ENCODE measurements around the gene DPYSL4.

Gene DPYSL4

DNA sequence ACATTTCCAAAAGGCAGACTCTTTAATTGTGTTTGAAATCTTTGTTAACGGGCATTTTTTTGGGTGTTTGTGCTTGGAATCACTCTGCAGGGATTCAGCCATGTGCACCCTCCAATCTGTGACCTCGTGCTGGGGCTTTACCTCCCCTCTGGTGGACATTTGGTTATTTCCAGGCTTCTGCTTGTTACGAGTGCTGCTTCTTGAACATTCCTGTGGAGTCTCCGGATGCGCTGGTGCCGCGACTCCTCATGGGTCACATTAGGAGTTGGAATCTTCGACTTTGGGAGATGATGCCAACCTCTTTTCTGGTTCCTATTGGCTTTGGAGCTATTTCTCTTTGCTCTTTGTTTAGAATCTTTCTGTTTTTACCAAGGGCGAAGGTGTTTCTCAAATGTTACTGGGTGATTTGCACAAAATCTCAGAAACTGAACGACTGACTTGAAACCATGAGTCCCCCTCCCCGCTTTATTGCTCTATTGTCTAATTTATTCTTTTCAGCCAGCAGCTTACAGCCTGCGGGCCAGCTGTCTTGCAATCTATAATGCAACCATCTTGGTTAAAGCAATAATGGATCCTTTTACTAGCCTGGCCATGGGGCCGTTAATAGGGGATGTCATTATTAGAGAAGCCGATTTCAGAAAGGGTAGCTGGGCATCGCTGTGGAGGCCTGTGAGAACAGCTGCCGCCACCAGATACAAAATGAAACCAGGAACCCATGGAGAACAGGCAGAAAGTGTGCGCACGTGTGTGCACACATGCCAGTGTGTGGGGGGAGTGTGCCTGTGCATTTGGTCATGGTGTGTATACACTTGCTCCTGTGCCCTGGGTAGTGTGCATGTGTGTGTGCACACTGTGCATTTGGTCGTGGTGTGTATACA is 9.9 kb upstream of the DPYSL4 start:
- Histone ChIP-seq H3K27ac (no peak overlapping the region), H3K4me3 (no peak overlapping the region)
- no peak for DNase-seq (ENCODE audit: low spot score)
- TF ChIP-seq, protein P1, sequence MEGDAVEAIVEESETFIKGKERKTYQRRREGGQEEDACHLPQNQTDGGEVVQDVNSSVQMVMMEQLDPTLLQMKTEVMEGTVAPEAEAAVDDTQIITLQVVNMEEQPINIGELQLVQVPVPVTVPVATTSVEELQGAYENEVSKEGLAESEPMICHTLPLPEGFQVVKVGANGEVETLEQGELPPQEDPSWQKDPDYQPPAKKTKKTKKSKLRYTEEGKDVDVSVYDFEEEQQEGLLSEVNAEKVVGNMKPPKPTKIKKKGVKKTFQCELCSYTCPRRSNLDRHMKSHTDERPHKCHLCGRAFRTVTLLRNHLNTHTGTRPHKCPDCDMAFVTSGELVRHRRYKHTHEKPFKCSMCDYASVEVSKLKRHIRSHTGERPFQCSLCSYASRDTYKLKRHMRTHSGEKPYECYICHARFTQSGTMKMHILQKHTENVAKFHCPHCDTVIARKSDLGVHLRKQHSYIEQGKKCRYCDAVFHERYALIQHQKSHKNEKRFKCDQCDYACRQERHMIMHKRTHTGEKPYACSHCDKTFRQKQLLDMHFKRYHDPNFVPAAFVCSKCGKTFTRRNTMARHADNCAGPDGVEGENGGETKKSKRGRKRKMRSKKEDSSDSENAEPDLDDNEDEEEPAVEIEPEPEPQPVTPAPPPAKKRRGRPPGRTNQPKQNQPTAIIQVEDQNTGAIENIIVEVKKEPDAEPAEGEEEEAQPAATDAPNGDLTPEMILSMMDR (IDR thresholded peaks at IDR 0.05) = no peak

DNA sequence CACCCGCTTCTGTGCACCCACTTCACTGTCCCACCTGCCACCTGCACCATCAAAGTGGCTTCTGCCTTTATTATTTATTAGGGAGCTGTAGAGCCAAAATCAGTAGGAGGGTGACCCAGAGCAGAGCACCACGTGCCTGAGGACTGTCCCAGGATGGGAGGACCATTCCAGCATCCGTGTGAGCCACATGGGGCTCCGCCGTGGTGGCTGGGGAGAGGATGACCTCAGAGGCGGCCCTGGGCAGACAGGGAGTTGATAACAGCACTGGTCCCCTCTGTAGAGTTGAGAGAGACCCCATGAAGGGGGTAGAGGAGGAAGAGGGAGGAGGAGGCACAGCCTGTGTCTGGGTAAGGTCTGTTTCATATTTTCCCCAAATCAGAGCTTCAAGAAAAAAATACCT is 8.7 kb upstream of the DPYSL4 start:
- Histone ChIP-seq H3K27ac (no peak overlapping the region), H3K4me3 (no peak overlapping the region)
- TF ChIP-seq, protein P1 (IDR thresholded peaks at IDR 0.05) = no peak
- DNase-seq (ENCODE audit: low spot score) = no peak

DNA sequence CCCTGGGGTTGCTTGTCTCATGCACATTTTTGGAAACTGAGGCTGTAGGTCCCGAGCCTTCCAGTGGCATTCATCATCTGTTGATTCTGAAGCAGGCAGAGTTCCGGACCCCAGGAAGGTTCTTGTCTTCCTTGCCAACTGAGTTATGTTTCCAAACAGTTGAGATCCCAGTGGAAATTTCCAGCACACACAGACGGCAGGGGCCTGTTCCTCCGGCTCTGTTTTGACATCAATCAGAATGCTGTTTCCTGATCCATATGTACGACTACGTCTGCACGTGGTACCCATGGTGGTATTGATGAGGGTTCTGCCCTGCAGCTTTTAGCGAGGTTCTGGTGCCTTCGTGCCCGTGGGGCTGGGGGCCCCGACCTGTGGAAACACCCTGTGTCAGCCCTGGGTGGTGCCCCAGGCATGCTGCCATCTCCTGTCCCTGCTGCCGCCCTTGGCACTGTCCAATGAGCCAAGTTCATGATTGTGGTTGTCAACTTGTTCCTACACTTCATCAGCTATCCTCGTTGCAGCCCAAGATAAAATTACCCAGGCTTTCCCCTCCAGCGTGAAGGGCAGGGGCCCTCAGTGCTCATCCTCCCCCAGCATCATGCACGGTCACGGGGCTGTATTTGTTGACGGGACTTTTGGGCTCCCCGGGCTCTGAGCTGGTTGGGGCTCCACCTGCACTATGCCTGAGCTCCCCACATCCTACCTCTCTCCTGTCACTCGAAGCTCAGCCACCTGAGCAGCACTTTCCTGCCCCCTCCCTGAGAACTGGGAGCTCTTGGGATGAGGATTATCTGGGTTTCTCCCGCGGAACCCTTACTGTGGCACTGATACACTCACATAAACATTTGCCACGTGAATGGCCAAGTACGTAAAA is 7.8 kb upstream of the DPYSL4 start:
- H3K27ac ChIP-seq = no peak overlapping the region
- no peak overlapping the region for H3K4me3 ChIP-seq
- DNase-seq (ENCODE audit: low spot score) = no peak
- TF ChIP-seq, protein P1 (IDR thresholded peaks at IDR 0.05) = no peak

DNA sequence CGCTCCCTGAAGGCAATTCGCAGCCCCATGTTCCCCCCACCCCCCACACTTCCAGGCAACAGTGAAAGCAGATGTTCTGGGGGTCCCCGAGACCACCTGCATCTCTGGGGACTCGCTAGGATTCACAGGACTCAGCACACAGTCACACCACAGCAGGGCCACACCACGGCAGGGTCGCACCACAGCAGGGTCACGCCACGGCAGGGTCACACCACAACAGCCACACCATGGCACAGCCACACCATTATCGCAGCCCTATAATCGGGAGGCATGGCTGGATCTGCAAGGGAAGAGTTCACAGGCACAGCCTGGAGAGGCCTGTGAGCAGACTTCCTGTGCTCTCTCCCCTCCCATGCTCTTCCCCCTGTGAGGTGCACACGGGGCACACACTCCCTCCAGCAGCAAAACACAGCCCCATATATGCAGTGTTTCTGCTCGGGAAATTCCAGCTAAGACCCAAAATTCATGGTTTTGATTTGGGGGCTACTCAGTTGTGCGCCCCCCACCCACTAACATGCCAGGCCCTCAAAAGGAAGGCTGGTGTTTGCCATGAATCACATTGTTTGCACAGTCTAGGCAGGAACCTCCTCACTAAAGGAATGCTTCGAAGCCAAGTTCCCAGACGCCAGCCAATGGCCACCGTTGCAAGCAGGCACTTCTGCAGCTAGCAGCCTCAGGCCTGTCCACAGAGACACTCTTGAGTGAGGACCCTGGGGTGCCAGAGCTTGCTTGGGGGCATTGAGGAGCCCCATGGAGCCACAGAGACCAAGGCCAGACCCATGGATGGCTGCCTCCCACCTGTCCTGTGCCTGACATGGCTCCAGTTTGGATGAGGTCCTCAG is 7.0 kb upstream of the DPYSL4 start:
- TF ChIP-seq, protein P1 (IDR thresholded peaks at IDR 0.05) = no peak
- Histone ChIP-seq H3K27ac (no peak overlapping the region), H3K4me3 (no peak overlapping the region)
- DNase-seq (ENCODE audit: low spot score) = no peak

DNA sequence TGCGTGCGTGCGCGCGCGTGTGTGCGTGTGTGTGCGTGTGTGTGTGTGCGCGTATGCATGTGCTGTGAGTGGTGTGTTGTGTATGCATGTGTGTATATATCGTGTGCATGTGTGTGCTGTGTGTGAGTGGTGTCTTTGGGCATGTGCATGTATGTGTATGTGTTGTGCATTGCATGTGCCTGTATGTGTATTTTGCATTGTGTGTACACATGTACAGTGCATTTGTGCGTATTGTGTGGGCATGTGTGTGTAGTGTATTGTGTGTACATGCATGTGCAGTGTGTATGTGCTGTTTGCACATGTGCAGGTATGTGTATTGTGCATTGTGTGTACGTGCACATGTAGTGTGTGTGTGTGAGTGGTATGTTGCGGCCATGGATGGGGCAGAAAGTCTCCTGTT is 6.0 kb upstream of the DPYSL4 start:
- no peak for DNase-seq (ENCODE audit: low spot score)
- TF ChIP-seq, protein P1 (IDR thresholded peaks at IDR 0.05) = no peak
- no peak overlapping the region for H3K4me3 ChIP-seq
- H3K27ac ChIP-seq = no peak overlapping the region

DNA sequence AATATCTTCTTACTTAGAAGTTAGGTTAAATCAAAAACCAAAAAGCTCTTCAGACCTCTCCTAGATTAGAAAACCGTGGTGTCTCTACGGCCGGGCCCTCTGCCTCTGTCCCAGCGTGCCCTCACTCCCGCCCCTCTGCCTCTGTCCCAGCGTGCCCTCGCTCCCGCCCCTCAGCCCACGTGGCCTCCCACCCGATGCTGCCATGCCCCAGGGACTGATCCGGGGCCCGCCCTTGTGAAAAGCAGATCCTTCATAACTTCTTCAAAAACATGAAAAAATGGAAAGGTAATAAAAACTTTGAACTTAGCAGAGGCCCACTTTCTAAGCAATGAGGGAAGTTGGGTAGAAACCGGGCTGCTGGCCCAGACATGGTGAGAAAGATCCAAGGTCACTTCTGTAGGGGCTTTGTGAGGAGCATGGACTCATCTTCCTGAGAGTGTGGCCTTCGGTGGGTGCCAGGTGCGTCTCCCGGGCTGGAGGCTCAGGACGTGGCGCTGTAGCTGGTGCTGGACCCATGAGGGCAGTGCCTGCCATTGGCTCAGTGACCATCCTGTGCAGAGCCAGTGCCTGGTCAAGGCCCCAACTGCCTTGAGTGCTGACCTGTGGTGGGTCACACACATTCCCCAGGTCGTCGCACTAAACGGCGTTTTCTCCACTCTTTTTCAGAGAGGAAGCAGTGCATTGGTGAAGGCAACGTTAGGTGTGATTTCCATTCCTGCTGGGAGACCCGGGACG is 4.9 kb upstream of the DPYSL4 start:
- no peak for DNase-seq (ENCODE audit: low spot score)
- Histone ChIP-seq H3K27ac (no peak overlapping the region), H3K4me3 (no peak overlapping the region)
- TF ChIP-seq, protein P1 (IDR thresholded peaks at IDR 0.05) = no peak
